Astrocyte (in vitro differentiated cells and primary cell): ENCODE data around the gene MYO6. TPM values are rescaled to one million over a fixed set of nuclear protein-coding genes. Genes with fewer than 3 reads are reported as not detected.

ENCODE experiments used
- DNase-seq: peaks from one replicate; pipeline ENCODE4 v3.0.0-alpha.2; 2010; ENCODE audit warnings: low read depth
- FAIRE-seq: peaks from 2 replicates; lab custom pipeline; 2011; peaks lifted over from hg19 to GRCh38; lab: Jason Lieb, UNC
- H2AFZ ChIP-seq: 2 replicates; pipeline ENCODE4 v1.6.0; 2012; ENCODE audit warnings: low read depth, low read length, inconsistent platforms
- H3K27ac ChIP-seq: 2 replicates; pipeline ENCODE4 v1.5.1; 2011; ENCODE audit warnings: low read depth, low read length, inconsistent platforms
- H3K27me3 ChIP-seq: 2 replicates; pipeline ENCODE4 v1.6.0; 2011; ENCODE audit warnings: low read length, inconsistent platforms; ENCODE audit not compliant: insufficient read depth
- H3K36me3 ChIP-seq: 2 replicates; pipeline ENCODE4 v1.5.1; 2011; ENCODE audit warnings: low read length, inconsistent platforms; ENCODE audit not compliant: insufficient read depth
- H3K4me1 ChIP-seq: 2 replicates; pipeline ENCODE4 v1.5.1; 2011; ENCODE audit warnings: low read length, inconsistent platforms; ENCODE audit not compliant: insufficient read depth
- H3K4me2 ChIP-seq: 2 replicates; pipeline ENCODE4 v1.6.0; 2012; ENCODE audit warnings: low read length, inconsistent platforms
- H3K4me3 ChIP-seq: 2 replicates; pipeline ENCODE4 v1.5.1; 2011; ENCODE audit warnings: low read depth, mild to moderate bottlenecking, low read length, inconsistent platforms; ENCODE audit not compliant: insufficient read depth
- H3K79me2 ChIP-seq: 2 replicates; pipeline ENCODE4 v1.6.0; 2012; ENCODE audit warnings: mild to moderate bottlenecking, low read length, inconsistent platforms; ENCODE audit not compliant: insufficient read depth
- H3K9ac ChIP-seq: 2 replicates; pipeline ENCODE4 v1.6.0; 2012; ENCODE audit warnings: mild to moderate bottlenecking, low read length, inconsistent platforms
- H3K9me3 ChIP-seq: 2 replicates; pipeline ENCODE4 v1.5.1; 2012; ENCODE audit warnings: low read depth, mild to moderate bottlenecking, low read length, inconsistent platforms; ENCODE audit not compliant: insufficient read depth
- H4K20me1 ChIP-seq: 2 replicates; pipeline ENCODE4 v1.6.0; 2012; ENCODE audit warnings: low read length, inconsistent platforms; ENCODE audit not compliant: insufficient read depth
- H3K27ac Mint-ChIP-seq: one replicate; pipeline ENCODE4 v1.8.0; 2021; ENCODE audit warnings: mild to moderate bottlenecking, mixed read lengths; ENCODE audit not compliant: unreplicated experiment
- H3K27me3 Mint-ChIP-seq: one replicate; pipeline ENCODE4 v1.8.0; 2021; ENCODE audit warnings: low read depth, mixed read lengths; ENCODE audit not compliant: unreplicated experiment
- H3K36me3 Mint-ChIP-seq: one replicate; pipeline ENCODE4 v1.8.0; 2021; ENCODE audit warnings: low read depth, mixed read lengths; ENCODE audit not compliant: unreplicated experiment
- H3K4me1 Mint-ChIP-seq: one replicate; pipeline ENCODE4 v1.8.0; 2021; ENCODE audit warnings: low read depth, mixed read lengths; ENCODE audit not compliant: unreplicated experiment
- H3K4me3 Mint-ChIP-seq: one replicate; pipeline ENCODE4 v1.8.0; 2021; ENCODE audit warnings: mild to moderate bottlenecking, moderate library complexity, mixed read lengths; ENCODE audit not compliant: unreplicated experiment
- H3K9me3 Mint-ChIP-seq: one replicate; pipeline ENCODE4 v1.8.0; 2021; ENCODE audit warnings: mild to moderate bottlenecking, mixed read lengths; ENCODE audit not compliant: unreplicated experiment
- CTCF ChIP-seq: IDR thresholded peaks from 2 replicates; pipeline ENCODE4 v1.5.1; 2011; ENCODE audit warnings: low read depth, mild to moderate bottlenecking, inconsistent platforms, low read length, moderate library complexity; ENCODE audit not compliant: insufficient read depth
- EZH2 ChIP-seq: IDR thresholded peaks from 2 replicates; pipeline ENCODE4 v1.6.1; 2012; ENCODE audit warnings: mild to moderate bottlenecking, low read length, inconsistent platforms; ENCODE audit not compliant: insufficient read depth
- total RNA-seq: library from RNA; stranded (reverse); gene quantifications from 2 replicates; pipeline ENCODE4 v1.2.1, GENCODE V29; 2021

The MYO6 gene
- total RNA-seq, 1 donor from 2014 or later = 33.1 TPM

GRCh38 chr6:75952128-75952527 is 203.1 kb downstream of the MYO6 start:
- Histone ChIP-seq H3K9ac (no peak overlapping the region), H3K79me2 (no peaks in the 10 kb centered on the region), H3K27ac (no peak overlapping the region), H4K20me1 (no peaks in the 10 kb centered on the region), H2AFZ (no peak overlapping the region), H3K4me1 (no peaks in the 10 kb centered on the region), H3K4me2 (no peak overlapping the region), H3K4me3 (no peak overlapping the region), H3K27me3 (no peaks in the 10 kb centered on the region), H3K9me3 (no peaks in the 10 kb centered on the region), H3K36me3 (no peaks in the 10 kb centered on the region)
- Mint-ChIP-seq H3K4me1 (peaks cover 8% of the 10 kb centered on the region), H3K36me3 (no peaks in the 10 kb centered on the region), H3K27ac (no peak overlapping the region), H3K4me3 (no peak overlapping the region), H3K9me3 (peaks cover 2% of the 10 kb centered on the region), H3K27me3 (no peaks in the 10 kb centered on the region)
- no peak for TF ChIP-seq CTCF
- TF ChIP-seq EZH2 = no peak
- no peak for DNase-seq
- FAIRE-seq = no peak

GRCh38 chr6:75963569-75963968 is 214.5 kb downstream of the MYO6 start:
- Histone ChIP-seq H3K27ac (no peak overlapping the region), H3K9ac (no peak overlapping the region), H3K4me1 (no peaks in the 10 kb centered on the region), H3K4me3 (no peak overlapping the region), H3K27me3 (no peaks in the 10 kb centered on the region), H2AFZ (no peak overlapping the region), H3K4me2 (no peak overlapping the region), H3K36me3 (no peaks in the 10 kb centered on the region), H4K20me1 (no peaks in the 10 kb centered on the region), H3K9me3 (no peaks in the 10 kb centered on the region), H3K79me2 (no peaks in the 10 kb centered on the region)
- no peak for FAIRE-seq
- TF ChIP-seq EZH2 = no peak
- TF ChIP-seq CTCF = no peak
- Mint-ChIP-seq H3K27ac (no peak overlapping the region), H3K4me1 (no peaks in the 10 kb centered on the region), H3K4me3 (no peak overlapping the region), H3K9me3 (peaks cover under 1% of the 10 kb centered on the region), H3K27me3 (no peaks in the 10 kb centered on the region), H3K36me3 (no peaks in the 10 kb centered on the region)
- no peak for DNase-seq

- FAIRE-seq = no peak
- H3K9ac ChIP-seq = no peak overlapping the region
Observed at GRCh38 chr6:75968143-75968542, 219.1 kb downstream of the MYO6 start.

More at GRCh38 chr6:75968143-75968542, 219.1 kb downstream of the MYO6 start:
- Mint-ChIP-seq H3K36me3 (no peaks in the 10 kb centered on the region), H3K4me1 (no peaks in the 10 kb centered on the region), H3K9me3 (no peaks in the 10 kb centered on the region), H3K27ac (no peak overlapping the region), H3K27me3 (no peaks in the 10 kb centered on the region), H3K4me3 (no peak overlapping the region)
- Histone ChIP-seq H2AFZ (no peak overlapping the region), H3K9me3 (no peaks in the 10 kb centered on the region), H3K27me3 (no peaks in the 10 kb centered on the region), H3K4me1 (no peaks in the 10 kb centered on the region), H4K20me1 (no peaks in the 10 kb centered on the region), H3K79me2 (no peaks in the 10 kb centered on the region), H3K4me2 (no peak overlapping the region), H3K36me3 (no peaks in the 10 kb centered on the region), H3K27ac (no peak overlapping the region), H3K4me3 (no peak overlapping the region)
- TF ChIP-seq CTCF (no peak), EZH2 (no peak)
- DNase-seq = no peak

Other genes with a start within 250 kb of the MYO6 start
- 100 and 101 TPM in 2 replicates for gene SENP6, start 147.4 kb upstream of the MYO6 start, total RNA-seq